ENCODE results near the gene CDON.

GRCh38 chr11:125933030-125933813 is 129.4 kb downstream of the CDON start:
- TF ChIP-seq POLR2AphosphoS5 (IDR thresholded peaks at IDR 0.05; ENCODE audit: low read depth, low read length) = no peak
- TF ChIP-seq, protein P1, sequence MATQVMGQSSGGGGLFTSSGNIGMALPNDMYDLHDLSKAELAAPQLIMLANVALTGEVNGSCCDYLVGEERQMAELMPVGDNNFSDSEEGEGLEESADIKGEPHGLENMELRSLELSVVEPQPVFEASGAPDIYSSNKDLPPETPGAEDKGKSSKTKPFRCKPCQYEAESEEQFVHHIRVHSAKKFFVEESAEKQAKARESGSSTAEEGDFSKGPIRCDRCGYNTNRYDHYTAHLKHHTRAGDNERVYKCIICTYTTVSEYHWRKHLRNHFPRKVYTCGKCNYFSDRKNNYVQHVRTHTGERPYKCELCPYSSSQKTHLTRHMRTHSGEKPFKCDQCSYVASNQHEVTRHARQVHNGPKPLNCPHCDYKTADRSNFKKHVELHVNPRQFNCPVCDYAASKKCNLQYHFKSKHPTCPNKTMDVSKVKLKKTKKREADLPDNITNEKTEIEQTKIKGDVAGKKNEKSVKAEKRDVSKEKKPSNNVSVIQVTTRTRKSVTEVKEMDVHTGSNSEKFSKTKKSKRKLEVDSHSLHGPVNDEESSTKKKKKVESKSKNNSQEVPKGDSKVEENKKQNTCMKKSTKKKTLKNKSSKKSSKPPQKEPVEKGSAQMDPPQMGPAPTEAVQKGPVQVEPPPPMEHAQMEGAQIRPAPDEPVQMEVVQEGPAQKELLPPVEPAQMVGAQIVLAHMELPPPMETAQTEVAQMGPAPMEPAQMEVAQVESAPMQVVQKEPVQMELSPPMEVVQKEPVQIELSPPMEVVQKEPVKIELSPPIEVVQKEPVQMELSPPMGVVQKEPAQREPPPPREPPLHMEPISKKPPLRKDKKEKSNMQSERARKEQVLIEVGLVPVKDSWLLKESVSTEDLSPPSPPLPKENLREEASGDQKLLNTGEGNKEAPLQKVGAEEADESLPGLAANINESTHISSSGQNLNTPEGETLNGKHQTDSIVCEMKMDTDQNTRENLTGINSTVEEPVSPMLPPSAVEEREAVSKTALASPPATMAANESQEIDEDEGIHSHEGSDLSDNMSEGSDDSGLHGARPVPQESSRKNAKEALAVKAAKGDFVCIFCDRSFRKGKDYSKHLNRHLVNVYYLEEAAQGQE (IDR thresholded peaks at IDR 0.05; ENCODE audit: borderline replicate concordance in 1 of 2, low read depth in 1 of 2, low read length in 2 of 2) = no peak
- TF ChIP-seq, protein P2, sequence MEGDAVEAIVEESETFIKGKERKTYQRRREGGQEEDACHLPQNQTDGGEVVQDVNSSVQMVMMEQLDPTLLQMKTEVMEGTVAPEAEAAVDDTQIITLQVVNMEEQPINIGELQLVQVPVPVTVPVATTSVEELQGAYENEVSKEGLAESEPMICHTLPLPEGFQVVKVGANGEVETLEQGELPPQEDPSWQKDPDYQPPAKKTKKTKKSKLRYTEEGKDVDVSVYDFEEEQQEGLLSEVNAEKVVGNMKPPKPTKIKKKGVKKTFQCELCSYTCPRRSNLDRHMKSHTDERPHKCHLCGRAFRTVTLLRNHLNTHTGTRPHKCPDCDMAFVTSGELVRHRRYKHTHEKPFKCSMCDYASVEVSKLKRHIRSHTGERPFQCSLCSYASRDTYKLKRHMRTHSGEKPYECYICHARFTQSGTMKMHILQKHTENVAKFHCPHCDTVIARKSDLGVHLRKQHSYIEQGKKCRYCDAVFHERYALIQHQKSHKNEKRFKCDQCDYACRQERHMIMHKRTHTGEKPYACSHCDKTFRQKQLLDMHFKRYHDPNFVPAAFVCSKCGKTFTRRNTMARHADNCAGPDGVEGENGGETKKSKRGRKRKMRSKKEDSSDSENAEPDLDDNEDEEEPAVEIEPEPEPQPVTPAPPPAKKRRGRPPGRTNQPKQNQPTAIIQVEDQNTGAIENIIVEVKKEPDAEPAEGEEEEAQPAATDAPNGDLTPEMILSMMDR (CRISPR knock-in tag; IDR thresholded peaks at IDR 0.05) = no peak
- TF ChIP-seq ZNF10 (CRISPR knock-in tag; IDR thresholded peaks at IDR 0.05; ENCODE audit: borderline replicate concordance, low read depth) = no peak
- TF ChIP-seq SMAD3 (CRISPR knock-in tag; IDR thresholded peaks at IDR 0.05) = no peak
- TF ChIP-seq GABPB1 (CRISPR knock-in tag; IDR thresholded peaks at IDR 0.05) = no peak
- TF ChIP-seq NFYB (CRISPR knock-in tag; IDR thresholded peaks at IDR 0.05) = no peak
- no peak for TF ChIP-seq POGZ (CRISPR knock-in tag; IDR thresholded peaks at IDR 0.05)
- no peak for TF ChIP-seq MEIS1 (CRISPR knock-in tag; IDR thresholded peaks at IDR 0.05; ENCODE audit: borderline replicate concordance)
- no peak for TF ChIP-seq GABPA (IDR thresholded peaks at IDR 0.05; ENCODE audit: low read depth, low read length)
- TF ChIP-seq GABPA (CRISPR knock-in tag; IDR thresholded peaks at IDR 0.05; ENCODE audit: low read depth) = no peak
- no peak for TF ChIP-seq HNF4A (CRISPR knock-in tag; IDR thresholded peaks at IDR 0.05)
- no peak for TF ChIP-seq TGIF2 (CRISPR knock-in tag; IDR thresholded peaks at IDR 0.05)

All from HepG2 (cell line).